Measurements from ENCODE around the gene PC. TPM values are rescaled to one million over a fixed set of nuclear protein-coding genes. Genes with fewer than 3 reads are reported as not detected.
A peak's percentile ranks its signal among the peaks of the same experiment; 100 is the strongest.

PC gene
- total RNA-seq, 4 donors from 2014 or later = 13.5 to 43.0 (median 27.5) TPM

GRCh38 chr11:66886671-66887221 is 71.4 kb downstream of the PC start:
- intact Hi-C loops (cut with DNase I) = no loop called here
- Histone ChIP-seq H3K9me3 (no peaks in the 10 kb centered on the region), H3K27me3 (no peaks in the 10 kb centered on the region), H3K27ac (no peak overlapping the region), H3K36me3 (no peaks in the 10 kb centered on the region), H3K4me3 (no peak overlapping the region), H3K4me1 (peaks cover 16 to 48% (median 23%) of the 10 kb centered on the region in 3 donors)
- DNase-seq = no peak
- 65 to 82% methylated on average over 7 to 10 of the region's 15 CpGs for WGBS, 2 donors
- TF ChIP-seq CTCF (IDR thresholded peaks at IDR 0.05) = no peak
- no peak for TF ChIP-seq POLR2A (IDR thresholded peaks at IDR 0.05)

DNA sequence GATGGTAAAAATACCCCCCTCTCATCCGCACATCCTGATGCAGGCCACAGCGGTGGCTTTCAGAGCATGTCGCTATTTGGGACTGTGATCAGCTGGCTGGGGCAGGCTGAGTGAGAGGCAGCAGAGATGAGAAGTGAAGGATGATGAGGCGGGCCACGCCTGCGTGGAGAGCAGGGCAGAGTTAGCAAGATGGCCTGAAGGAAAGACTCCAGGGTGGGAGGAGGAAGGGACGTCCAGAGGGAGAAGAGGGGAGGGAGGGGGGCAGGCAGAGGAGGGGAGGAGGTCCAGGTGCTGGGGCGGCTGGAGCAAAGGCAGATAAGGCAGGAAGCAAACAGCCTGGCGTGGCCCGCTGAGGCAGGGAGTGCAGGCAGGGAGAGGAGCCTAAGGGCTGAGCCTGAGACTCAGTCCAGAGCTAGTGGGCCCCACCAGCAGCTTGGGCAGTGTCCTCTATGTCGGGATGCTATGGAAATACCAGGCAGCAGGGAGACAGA is 72.2 kb downstream of the PC start:
- Histone ChIP-seq H3K27ac (no peak overlapping the region), H3K9me3 (no peaks in the 10 kb centered on the region), H3K4me1 (peaks cover 16 to 48% (median 23%) of the 10 kb centered on the region in 3 donors), H3K36me3 (no peaks in the 10 kb centered on the region), H3K4me3 (no peak overlapping the region), H3K27me3 (no peaks in the 10 kb centered on the region)
- DNase-seq = no peak
- intact Hi-C loops (cut with DNase I) = no loop called here
- TF ChIP-seq POLR2A (IDR thresholded peaks at IDR 0.05) (no peak), CTCF (IDR thresholded peaks at IDR 0.05) (no peak)
- 58 to 78% methylated on average over 9 to 11 of the region's 11 CpGs for WGBS, 2 donors

DNA sequence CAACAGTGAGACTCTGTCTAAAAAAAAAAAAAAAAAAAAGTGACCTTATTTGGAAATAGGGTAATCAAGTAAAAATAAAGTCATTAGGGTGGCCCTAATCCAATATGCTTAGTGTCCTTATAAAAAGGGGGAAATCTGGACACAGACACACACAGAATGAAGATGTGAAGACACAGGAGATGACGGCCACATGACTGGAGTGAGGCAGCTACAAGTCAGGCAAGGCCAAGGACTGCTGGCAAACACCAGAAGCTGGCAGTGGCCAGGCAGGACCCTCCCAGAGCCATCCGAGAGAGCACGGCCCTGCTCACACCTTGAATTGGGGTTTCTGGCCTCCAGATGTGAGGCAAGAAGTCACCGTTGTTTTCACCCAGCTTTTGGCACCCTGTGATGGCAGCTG is 72.7 kb downstream of the PC start:
- H3K27ac ChIP-seq = no peak overlapping the region
- H3K9me3 ChIP-seq = no peaks in the 10 kb centered on the region
- peaks cover 21 to 48% (median 28%) of the 10 kb centered on the region in 3 donors for H3K4me1 ChIP-seq
- H3K36me3 ChIP-seq = no peaks in the 10 kb centered on the region
- TF ChIP-seq POLR2A (IDR thresholded peaks at IDR 0.05) (no peak), CTCF (IDR thresholded peaks at IDR 0.05) (no peak)
- 76 to 87% methylated on average over 3 to 4 of the region's 4 CpGs for WGBS, 2 donors
- H3K4me3 ChIP-seq = no peak overlapping the region
- H3K27me3 ChIP-seq = no peaks in the 10 kb centered on the region
- intact Hi-C loops (cut with DNase I) = no loop called here
- DNase-seq = no peak

- Histone ChIP-seq H3K27me3 (no peaks in the 10 kb centered on the region), H3K4me3 (no peak overlapping the region), H3K36me3 (no peaks in the 10 kb centered on the region), H3K4me1 (peaks cover 25 to 52% (median 33%) of the 10 kb centered on the region in 3 donors), H3K27ac (no peak overlapping the region), H3K9me3 (no peaks in the 10 kb centered on the region)
- intact Hi-C loops (cut with DNase I) = no loop called here
- WGBS, 2 donors = 86 to 93% methylated on average over 2 to 4 of the region's 4 CpGs
- DNase-seq = no peak
- no peak for TF ChIP-seq POLR2A (IDR thresholded peaks at IDR 0.05)
- TF ChIP-seq CTCF (IDR thresholded peaks at IDR 0.05) = no peak
Measured at GRCh38 chr11:66884443-66884842, 73.7 kb downstream of the PC start.

DNA sequence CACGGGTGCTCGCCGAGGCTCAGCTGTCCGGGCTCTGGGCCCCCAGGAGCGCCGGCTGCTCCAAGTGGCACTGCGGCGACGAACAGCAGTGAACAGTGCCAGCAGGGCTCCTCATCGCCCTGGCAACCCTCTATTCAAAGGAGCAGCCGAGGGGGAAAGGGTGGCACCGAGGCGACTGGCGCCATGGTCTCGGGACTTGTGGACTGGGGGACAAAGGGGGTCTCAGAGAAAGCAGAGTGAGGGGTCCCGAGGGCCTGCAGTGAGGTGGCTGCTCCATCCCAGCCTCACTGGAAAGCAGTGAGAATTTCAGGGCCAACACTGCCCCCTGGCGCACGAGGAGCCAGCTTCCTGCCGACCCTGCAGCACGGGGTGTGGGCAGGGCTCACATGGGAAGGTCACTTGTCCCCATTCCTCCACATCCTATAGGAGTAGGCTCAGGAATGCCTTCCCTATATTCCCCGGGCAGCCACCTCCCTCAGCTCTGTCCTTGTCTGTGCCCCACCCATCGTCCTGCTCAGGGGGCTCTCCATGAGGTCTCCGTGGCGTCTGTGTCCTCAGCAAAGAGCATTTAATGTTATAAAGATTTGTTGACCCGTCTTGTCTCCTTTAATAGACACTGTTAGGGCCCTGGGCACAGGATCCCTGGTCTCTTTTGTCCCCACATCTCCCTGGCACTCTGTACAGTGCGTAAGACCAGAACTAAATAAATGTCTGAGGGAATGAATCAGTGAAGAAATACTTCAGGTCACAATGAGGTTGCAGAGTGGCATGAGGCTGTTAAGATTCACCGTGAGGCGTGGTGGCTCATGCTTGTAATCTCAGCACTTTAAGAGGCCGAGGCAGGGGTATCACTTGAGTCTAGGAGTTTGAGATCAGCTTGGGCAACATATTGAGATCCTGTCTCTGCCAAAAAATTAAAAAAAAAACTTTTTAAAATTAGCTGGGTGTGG is 74.9 kb downstream of the PC start:
- intact Hi-C loops (cut with DNase I) = no loop called here
- 28 to 49% methylated on average over 16 to 24 of the region's 29 CpGs for WGBS, 2 donors
- no peak for DNase-seq

More for the DNA sequence above, 74.9 kb downstream of the PC start:
- H3K4me1 ChIP-seq = peaks cover 34 to 62% (median 41%) of the 10 kb centered on the region in 3 donors
- H3K4me3 ChIP-seq = peak overlapping the region in 3 of 4 donors; percentile 28 to 51 (median 29)
- H3K27me3 ChIP-seq = no peaks in the 10 kb centered on the region
- no peaks in the 10 kb centered on the region for H3K9me3 ChIP-seq
- peak overlapping the region; percentile 40 to 77 (median 74) for H3K27ac ChIP-seq
- H3K36me3 ChIP-seq = no peaks in the 10 kb centered on the region
- TF ChIP-seq CTCF (IDR thresholded peaks at IDR 0.05) (peak; percentile 40 to 76 (median 69)), POLR2A (IDR thresholded peaks at IDR 0.05) (no peak)
